G401 (cell line): ENCODE results near the gene CSGALNACT2. TPM values are rescaled to one million over a fixed set of nuclear protein-coding genes. Genes with fewer than 3 reads are reported as not detected.

Experiments
- DNase-seq: peaks from one replicate; pipeline ENCODE4 v3.0.0-alpha.2; 2015; ENCODE audit warnings: low spot score
- in situ Hi-C: cut with HindIII; loops from 2 replicates; pipeline ENCODE4 v1.10.0; 2016; ENCODE audit warnings: low sequenced_read_pairs, mixed read lengths
- total RNA-seq: library from RNA; depleted of rRNA; stranded (reverse); fragments of >200 nt; shearing (Covaris generic); gene quantifications from 2 replicates; pipeline ENCODE4 v1.2.3, GENCODE V29; 2014

Gene CSGALNACT2
- total RNA-seq, 1 experiment from 2014 or later = 9.2 TPM

- in situ Hi-C loops = no loop called here
- no peak for DNase-seq
These were observed 70.2 kb downstream of the CSGALNACT2 start for GRCh38 chr10:43208147-43209073.

- in situ Hi-C loops = no loop called here
These were observed 70.8 kb downstream of the CSGALNACT2 start for GRCh38 chr10:43209074-43209455.

GRCh38 chr10:43209651-43210141 is 71.5 kb downstream of the CSGALNACT2 start:
- no peak for DNase-seq
- in situ Hi-C loops = no loop called here

More at GRCh38 chr10:43209074-43209455, 70.8 kb downstream of the CSGALNACT2 start:
- no peak for DNase-seq

GRCh38 chr10:43210556-43210955 is 72.3 kb downstream of the CSGALNACT2 start:
- DNase-seq = no peak
- in situ Hi-C loops = no loop called here

GRCh38 chr10:43211030-43211429 is 72.8 kb downstream of the CSGALNACT2 start:
- DNase-seq = no peak
- in situ Hi-C loops = no loop called here

GRCh38 chr10:43211431-43212042 is 73.3 kb downstream of the CSGALNACT2 start:
- no peak for DNase-seq

GRCh38 chr10:43212043-43212721 is 73.9 kb downstream of the CSGALNACT2 start:
- no peak for DNase-seq
- in situ Hi-C loops = no loop called here

More at GRCh38 chr10:43211431-43212042, 73.3 kb downstream of the CSGALNACT2 start:
- in situ Hi-C loops = no loop called here

GRCh38 chr10:43214071-43214955 is 76.1 kb downstream of the CSGALNACT2 start:
- DNase-seq = no peak
- in situ Hi-C loops = no loop called here

GRCh38 chr10:43214956-43215561 is 76.8 kb downstream of the CSGALNACT2 start:
- DNase-seq = peak; percentile 43
- in situ Hi-C loops = no loop called here

- in situ Hi-C loops = no loop called here
These were observed 77.7 kb downstream of the CSGALNACT2 start for GRCh38 chr10:43215758-43216455.

GRCh38 chr10:43216931-43217562 is 78.8 kb downstream of the CSGALNACT2 start:
- in situ Hi-C loops = no loop called here
- no peak for DNase-seq

More at GRCh38 chr10:43215758-43216455, 77.7 kb downstream of the CSGALNACT2 start:
- DNase-seq = peak; percentile 72

GRCh38 chr10:43217563-43218205 is 79.4 kb downstream of the CSGALNACT2 start:
- in situ Hi-C loops = no loop called here
- no peak for DNase-seq

GRCh38 chr10:43218206-43218950 is 80.1 kb downstream of the CSGALNACT2 start:
- in situ Hi-C loops = no loop called here
- peak; percentile 69 for DNase-seq

- no peak for DNase-seq
- in situ Hi-C loops = no loop called here
These were observed 80.9 kb downstream of the CSGALNACT2 start for GRCh38 chr10:43218951-43219837.

GRCh38 chr10:43219848-43220247 is 81.6 kb downstream of the CSGALNACT2 start:
- DNase-seq = no peak

More at GRCh38 chr10:43219848-43220247, 81.6 kb downstream of the CSGALNACT2 start:
- in situ Hi-C loops = no loop called here
